Dedifferentiated amniotic fluid mesenchymal stem cell (primary cell): ENCODE results near the gene RASA3.

Source experiments
- DNase-seq: peaks from one replicate; pipeline ENCODE4 v3.0.0-alpha.2; 2016; ENCODE audit errors: extremely low spot score

RASA3 gene

GRCh38 chr13:114054830-114055439 is 77.5 kb downstream of the RASA3 start:
- no peak for DNase-seq

DNA sequence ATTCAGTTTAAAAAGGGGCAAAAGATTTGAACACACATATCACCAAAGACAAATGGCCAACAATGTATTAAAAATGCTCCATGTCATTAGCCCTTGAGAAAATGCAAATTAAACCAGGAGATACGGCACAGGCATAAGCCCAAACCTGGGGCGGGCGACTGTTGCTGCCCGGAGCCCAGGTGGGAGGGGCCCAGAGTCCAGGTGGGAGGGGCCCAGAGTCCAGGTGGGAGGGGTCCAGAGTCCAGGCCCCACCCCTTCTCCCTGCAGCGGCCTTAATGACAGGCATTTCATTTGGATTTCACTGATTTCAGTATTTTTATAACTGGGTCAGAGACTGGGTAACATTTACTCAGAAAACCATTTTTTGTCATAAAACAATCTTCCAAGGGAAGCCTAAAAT is 78.2 kb downstream of the RASA3 start:
- no peak for DNase-seq

GRCh38 chr13:114053026-114053425 is 79.4 kb downstream of the RASA3 start:
- no peak for DNase-seq

DNA sequence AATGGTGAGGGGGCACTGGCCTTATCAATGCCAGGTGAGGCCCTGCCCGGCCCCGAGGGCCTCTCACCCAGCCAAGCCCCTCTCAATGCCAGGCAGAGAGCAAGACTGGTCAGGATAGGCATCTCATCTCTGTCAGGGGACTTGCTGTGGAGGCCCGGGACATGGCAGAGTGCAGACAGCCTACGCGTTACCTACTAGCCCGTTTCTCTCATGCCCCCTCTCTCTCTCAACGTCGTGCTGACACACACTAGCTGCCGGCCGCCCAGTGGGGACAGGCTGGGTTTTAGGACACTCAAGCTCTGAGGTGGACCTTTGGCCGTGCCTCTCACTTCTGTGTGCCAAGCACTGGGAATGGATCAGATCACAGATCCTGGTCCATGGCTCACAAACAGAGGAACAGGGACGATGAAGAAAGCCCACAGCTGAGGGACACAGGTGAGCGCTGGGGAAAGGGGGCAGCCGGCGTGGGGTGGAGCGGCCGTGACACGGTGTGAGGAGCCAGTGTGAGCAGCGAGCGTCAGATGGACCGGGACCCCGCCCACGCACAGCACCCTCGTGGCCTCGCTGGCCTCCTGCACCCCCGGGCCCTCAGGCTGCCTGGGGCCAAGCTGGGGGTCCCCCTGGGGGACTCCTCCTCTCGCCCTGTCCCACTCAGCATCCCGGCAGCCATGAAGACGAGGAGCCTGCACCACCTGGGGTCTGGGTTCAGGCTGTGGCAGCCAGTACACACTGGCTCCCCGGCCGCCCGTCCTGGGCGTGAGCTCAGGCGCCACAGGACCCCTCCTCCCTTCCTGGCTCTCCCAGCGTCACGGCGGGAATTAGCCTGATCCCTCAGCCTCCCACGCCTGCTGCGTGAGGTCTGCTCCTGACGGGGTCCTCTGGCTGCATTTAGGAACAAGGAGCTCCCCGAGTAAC is 81.6 kb downstream of the RASA3 start:
- no peak for DNase-seq

DNA sequence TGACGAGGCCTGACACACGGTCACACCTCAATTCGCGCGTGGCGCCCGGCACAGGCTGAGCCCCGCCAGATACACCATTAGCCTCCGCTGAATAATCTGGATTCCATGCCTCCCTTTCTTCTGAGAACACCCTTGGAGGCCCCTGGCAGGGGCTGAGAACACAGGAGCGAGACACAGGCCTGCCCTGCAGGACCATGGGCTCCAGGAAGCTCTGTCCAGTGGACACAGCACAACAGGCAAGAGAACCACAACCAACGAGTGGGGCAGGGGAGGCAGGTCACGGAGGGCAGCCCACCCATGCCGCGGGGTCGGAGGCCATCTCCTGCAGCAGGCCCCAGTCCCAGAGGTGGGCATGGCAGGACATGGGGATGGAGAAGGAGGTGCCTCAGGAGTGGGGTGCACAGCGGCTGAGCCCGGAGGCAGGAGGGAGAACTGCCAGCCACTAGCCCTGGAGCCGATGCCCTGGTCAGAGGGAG is 82.8 kb downstream of the RASA3 start:
- DNase-seq = no peak

GRCh38 chr13:114049026-114049425 is 83.4 kb downstream of the RASA3 start:
- no peak for DNase-seq

GRCh38 chr13:114048443-114048842 is 84.0 kb downstream of the RASA3 start:
- no peak for DNase-seq

- DNase-seq = no peak
Measured at GRCh38 chr13:114047358-114047881, 85.0 kb downstream of the RASA3 start.

DNA sequence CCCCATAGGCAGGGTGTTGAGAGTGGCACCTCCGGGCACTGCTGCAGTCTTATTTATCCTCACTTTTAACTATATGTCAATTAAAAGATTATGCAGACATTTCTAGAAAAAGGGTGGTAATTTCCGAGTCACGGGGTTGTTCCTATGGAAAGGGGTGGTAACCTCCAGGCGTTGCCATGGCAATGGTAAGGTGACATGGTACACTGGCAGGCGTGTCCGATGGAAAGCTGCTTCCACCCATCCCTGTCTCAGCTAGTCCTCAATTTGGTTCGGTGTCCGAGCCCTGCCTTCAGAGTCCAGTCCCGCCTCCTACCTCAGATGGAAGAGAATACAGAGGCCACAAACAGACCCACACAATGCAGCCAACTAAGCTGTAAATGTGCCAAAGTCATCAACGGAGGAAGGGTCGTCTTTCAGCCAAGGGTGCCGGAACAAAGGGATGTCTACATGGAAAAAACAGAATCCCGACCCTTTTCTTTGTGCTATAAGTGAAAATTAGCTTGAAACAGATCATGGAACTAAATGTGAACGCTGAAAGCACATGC is 85.9 kb downstream of the RASA3 start:
- no peak for DNase-seq

DNA sequence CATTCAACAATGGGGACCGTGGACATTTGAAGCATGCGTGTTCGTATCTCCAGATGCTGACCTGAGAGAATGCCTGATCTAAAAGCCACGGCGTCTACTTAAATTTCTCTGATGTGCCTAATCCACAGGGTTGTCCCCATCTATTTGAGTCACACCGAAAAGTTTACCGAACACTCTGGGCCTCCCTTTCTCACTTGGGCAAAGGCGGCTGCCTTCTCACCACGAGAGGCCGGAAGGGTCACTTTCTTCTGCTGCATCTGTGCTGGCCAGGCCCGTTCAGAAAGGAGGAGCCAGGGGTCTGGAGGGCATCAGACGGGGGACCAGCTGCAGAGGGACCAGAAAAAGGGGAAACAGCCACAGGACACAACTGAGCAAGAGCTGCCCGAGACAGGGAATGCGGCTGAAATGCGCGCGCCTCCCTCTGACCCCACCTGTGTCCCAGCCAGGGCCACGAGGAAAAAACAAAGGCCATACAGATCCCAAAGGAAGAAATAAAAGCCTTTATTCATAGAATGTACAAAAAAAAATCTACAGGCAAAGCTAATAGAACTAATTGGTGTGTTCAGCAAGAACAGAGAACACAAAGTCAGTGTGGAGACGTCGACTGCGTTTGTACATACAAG is 87.2 kb downstream of the RASA3 start:
- DNase-seq = no peak

GRCh38 chr13:114044486-114044885 is 87.9 kb downstream of the RASA3 start:
- DNase-seq = no peak

- DNase-seq = no peak
Measured at GRCh38 chr13:114043421-114044053, 88.9 kb downstream of the RASA3 start.

GRCh38 chr13:114042066-114042815 is 90.2 kb downstream of the RASA3 start:
- no peak for DNase-seq

DNA sequence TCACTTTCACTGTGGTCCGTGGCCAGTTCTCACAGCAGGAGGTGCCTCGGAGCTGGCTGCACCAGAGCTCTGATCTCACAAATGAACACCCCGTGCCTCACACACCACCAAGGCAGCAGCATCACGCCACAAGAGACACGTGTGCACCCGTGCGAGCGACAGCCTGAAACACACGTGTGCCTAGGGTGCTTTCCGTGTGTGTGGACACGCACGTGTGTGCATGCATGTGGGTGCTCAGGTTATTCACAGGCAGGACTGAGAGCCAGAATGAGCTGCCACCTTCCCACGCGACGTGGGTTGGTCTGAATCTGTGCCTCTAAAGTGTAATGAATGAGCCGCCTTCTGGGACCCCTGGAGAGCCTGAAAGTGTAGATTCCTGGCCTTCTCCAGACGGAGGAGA is 90.9 kb downstream of the RASA3 start:
- DNase-seq = no peak

DNA sequence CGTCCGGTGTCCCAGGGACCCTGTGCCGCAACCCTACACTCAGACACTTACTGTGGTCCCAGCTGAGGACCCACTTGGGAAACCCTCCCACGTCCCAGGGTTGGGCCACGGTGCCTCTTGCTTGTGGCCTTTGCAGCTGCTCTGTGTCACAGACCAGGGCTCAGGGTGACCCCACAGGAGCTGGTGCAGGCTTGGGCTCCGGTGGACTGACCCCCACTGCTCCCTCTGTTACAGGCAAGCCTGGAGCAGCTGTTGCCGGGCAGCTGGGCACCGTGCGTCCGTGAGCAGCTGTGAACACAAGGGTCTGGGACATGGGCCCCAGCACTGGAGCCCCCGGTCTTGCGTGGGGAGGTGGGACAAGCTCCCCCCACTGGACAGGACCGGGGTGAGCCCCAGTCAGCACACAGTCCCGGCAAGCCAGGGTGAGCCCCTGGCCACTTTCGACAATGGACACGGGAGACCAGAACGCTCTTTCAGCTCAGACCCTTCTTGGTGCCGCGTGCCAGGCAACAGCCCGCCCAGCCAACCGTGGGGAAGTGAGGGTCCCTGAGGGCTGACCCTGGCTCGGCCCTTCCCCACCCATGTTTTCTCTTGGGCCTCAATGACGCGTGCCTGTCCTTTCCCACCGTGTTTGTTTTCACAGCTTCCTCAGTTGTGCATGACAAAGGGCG is 92.8 kb downstream of the RASA3 start:
- DNase-seq = no peak

DNA sequence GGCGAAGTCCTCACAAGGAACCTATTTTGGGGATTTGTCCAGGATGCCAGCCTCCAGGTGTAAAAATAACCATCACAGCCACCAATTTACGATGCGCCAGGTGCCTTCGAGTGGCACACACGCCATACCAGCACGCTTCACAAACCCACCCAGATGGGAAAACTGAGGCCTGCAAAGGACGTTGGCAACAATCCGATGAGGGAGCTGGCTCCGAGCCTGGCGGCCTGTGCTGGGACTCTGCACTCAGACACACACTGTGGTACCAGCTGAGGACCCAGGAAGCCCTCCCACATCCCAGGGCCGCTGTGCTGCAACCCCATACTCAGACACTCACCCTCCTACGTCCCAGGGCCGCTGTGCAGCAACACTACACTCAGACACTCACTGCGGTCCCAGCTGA is 93.5 kb downstream of the RASA3 start:
- DNase-seq = no peak

DNA sequence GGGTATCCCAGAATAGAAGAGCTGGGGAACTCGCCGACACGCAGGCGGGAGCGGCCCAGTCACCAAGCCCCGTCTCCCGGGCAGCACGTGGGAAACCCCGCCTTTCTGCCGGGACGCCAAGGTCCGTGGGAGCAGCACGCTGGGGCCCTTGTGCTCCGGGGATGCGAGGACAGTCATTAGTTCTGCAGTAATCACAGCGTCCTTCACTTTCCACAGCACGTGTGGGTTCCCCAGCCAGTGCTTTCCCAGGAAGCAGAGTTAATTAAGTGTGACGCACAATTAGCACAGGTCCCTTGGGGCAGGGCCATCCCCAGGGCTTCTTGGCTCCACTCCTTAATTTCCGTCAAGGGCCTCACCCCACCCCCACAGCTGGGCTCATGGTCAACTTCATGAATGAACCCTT is 94.2 kb downstream of the RASA3 start:
- no peak for DNase-seq

GRCh38 chr13:114037674-114038073 is 94.7 kb downstream of the RASA3 start:
- DNase-seq = no peak

- no peak for DNase-seq
Measured at GRCh38 chr13:114035583-114036531, 96.6 kb downstream of the RASA3 start.
